HG03025 (cell line): ENCODE data around the gene APOL6.
"Not testable (repeated sequence)": the region's sequence is repeated elsewhere in the genome, so short reads cannot be mapped to it uniquely, and the experiment has no call there.

Experiments
- ATAC-seq: cut with Tn5 transposase; IDR thresholded peaks from one replicate; pipeline ENCODE4 v1.9.1; 2021; ENCODE audit warnings: mild to moderate bottlenecking, moderate library complexity; ENCODE audit not compliant: unreplicated experiment, low FRiP score

APOL6 gene

DNA sequence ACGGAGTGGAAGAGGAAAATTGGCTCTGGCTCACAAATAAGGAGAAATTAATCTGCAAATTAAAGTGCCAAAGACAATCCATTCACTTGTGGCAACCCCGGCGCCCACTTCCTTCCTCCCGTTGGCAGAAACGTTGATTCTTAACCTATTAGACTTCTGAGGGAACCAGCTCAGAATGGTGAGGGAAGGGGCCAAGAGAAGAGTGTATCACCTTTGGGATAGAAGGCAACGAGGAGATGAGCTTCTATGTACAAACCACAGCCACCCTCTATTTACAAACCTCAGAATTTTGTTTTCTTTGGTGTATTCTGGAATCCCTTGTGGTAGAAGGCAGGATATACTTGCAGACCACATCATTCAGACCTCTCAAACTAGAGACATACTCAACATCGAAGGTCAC is 32.2 kb upstream of the APOL6 start:
- ATAC-seq: no peak

DNA sequence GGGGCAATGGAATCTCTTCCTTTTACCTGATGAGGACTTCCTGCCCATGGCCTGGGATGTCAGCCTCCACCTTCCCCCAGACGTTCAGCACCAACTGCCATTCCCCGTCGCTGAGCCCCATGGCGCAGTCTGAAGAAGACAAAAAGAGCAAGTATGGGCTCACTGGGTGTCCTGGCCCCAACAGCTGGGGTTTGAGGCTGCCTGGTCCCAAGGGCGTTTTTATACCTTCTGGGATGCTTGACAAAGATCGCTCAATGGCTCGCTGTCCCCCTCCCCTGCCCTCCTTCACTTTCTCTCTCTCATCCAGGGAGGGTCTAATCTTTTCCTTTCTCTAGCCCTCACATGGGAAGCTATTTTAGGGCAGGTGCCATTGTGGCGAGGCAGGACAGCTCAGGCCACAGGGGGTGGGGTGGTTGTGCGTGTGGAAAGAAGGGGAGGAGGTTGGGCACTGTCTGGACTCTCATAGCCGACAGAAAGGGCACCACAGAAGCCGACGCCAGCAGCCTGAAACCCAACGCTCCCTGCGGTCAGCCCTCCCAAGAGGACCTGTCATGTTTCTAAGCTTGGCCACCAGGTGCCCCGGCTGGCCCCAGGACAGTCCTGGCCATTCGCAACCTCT is 31.0 kb upstream of the APOL6 start, which contains the start of gene MB:
TSS of gene MB (minus strand) at position 193 of the 619 bp plus-strand sequence. CDS start at position 121, 72 bp downstream.
- no peak for ATAC-seq

DNA sequence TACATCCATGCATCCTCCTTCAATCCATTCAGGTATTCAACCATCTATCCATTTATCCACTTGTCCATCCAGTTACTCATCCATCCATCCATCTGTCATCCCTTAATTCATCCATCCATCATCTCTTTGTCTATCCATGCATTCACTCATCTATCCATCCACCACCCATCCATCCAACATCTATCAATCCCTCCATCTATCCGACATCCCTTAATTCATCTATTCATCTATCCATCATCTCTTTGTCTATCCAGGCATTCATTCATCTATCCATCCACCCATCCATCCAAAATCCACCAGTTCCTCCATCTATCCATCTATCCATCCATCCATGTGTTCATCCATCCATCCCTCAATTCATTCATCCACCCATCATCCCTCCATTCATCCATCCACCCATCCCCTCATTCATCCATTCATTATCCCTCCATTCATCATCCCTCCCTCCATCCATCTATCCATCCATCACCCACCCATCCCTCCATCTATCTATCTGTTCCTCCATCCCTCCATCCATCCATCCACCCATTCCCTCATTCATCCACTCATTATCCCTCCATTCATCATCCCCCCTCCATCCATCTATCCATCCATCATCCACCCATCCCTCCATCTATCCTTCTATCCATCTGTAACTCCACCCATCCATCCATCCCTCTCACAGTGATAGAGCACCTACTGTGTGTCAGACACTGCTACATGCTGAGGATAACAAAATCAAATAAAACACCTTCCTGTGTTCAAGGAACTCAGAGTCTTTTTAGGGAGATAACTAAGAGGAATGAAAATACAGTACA is 29.6 kb upstream of the APOL6 start:
- ATAC-seq: no peak

DNA sequence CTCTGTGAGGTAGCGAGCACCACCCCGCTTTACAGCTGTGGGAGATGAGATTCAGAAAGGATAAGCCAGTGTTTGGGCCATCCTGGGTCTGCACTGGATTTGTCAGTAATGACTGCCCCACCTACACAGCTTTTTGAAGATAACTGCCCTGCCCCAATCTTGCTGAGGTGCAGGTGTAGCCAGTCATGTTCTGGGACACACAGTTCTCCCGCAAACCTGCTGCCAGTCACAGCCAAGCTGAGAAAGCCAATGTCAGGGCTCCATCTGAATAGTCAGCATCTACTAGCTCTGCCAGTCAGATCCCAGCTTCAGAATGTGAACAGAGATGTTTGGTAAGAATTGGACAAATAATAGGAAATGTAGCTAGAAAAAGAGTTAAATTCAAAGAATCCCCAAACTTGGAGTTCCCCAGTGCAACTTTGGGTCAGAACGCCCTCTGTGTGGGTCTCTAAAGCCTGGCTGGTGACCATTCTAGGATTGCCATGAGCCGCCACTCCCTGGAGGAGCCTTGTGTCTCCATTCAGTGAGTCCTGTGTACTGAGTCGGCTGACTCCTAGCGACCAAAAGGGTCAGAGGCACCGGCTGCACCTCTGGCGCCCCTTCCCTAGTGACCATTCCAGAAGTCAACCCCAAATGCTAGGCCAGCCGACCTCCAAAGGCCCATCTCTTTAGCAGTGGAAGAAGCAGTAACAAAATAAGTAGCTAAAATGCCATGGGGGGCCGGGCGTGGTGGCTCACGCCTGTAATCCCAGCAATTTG is 28.7 kb upstream of the APOL6 start:
- no peak for ATAC-seq

DNA sequence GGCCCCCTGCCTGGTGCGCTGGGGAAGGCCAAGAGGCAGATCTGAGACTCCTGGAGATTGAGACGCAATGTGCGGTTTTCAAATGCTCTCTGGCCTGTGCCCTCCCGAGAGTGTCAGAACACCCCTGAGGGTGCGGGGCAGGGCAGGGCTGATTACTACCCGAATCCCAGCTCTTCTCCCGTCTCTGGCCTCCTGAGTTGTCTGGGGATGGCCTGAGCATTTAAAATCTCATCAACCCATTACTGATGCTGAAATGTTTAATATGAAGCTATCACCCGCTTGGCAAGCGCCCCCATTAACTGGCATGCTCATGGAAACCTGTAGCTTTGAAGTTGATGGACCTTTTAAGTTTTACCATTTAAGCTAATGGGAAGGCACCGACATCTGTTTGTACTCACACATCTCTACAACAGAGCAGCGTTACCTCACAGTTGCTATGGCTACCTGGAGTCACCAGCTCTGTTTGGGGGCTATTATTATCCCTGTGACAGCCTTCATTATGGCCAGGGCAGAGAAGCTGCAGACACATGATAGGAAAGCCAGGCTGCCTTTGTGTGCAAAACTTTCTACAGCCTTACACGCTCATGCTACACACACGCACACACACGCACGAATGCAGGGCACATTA is 27.5 kb upstream of the APOL6 start:
- no peak for ATAC-seq

DNA sequence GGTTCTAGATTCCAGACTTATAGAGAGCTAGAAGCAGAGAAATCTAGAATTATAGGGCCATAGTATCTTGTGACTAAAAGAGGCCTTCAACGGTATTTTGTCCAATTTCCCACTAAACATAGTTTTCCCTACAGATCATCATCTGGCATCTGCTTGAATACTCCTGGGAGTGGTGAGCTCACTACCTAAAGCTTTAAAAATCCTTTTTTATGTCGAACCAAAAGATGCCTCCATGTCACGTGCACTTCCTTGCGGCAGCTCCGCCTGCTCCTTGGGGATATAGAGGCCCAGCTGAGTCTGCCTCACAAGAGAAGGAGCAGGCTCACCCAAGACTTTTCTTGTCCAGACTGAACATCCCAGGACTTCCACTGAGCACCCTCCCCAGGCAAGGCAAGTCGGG is 26.8 kb upstream of the APOL6 start:
- ATAC-seq: no peak

DNA sequence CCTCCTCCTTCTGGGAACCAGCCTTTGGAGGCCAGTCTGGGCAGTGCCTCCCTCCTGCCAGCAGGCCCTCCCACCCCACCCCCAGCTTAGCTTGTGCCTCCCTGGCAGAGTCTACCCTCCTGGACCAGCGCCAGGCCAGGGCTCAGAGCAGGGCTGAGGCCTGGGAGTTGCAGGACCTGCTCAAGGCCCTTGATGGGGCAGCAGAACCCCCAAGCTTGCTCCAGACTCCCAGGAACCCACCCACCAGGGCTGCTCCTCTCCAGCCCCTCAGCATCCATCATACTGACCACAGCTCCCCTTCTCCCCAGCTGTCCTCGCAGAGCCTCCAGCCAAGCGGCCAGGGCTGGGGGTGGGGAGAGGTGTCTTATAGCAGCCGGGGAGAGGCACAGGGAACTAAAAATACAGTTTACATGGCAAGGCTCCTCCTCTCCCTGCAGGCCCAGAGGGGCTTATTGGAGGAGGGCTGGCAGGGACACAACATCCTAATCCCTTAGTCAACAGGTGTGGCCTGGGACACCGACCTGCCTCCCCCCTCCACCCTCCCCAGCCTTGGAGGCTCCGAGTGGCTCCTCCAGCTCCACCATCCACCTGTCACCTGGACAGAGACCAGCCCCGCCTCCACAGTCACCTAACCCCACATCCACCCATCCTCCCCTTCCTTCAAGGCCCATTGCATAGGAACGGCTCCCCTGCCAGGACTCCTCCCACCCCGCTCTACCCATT is 25.9 kb upstream of the APOL6 start:
- ATAC-seq: no peak

DNA sequence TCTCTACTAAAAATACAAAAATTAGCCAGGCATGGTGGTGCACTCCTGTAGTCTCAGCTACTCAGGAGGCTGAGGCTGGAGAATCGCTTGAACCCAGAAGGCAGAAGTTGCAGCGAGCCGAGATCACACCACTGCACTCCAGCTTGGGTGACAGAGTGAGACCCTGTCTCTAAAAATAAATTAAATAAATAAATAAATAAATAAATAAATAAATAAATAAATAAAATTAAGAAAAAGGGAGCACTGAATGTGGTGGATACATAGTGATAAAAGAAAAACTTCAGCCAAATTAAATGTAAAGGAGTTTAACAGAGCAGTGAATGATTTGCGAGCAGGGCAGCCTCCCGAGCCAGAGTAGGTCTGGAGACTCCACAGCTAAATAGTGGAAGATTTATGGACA is 24.4 kb upstream of the APOL6 start:
- ATAC-seq: not testable (repeated sequence)

DNA sequence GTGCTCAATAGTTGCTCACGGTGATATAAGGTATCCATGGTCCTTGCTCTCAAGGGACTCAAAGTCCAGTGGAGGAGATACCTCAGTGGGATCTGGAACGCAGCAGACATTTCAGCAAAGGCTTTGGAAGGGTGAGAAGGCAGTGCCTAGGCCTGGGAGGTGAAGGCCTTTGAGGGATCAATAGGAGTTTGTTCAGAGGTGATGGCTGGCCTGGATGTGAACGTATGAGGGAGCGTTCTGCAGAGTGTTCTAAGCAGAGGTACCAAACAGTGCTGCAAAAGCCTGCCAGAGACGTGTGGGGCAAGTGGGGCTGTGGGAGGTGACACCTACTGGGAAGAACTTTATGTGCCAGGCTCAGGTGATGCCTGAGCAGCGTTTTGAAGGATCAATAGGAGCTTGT is 23.7 kb upstream of the APOL6 start:
- no peak for ATAC-seq

DNA sequence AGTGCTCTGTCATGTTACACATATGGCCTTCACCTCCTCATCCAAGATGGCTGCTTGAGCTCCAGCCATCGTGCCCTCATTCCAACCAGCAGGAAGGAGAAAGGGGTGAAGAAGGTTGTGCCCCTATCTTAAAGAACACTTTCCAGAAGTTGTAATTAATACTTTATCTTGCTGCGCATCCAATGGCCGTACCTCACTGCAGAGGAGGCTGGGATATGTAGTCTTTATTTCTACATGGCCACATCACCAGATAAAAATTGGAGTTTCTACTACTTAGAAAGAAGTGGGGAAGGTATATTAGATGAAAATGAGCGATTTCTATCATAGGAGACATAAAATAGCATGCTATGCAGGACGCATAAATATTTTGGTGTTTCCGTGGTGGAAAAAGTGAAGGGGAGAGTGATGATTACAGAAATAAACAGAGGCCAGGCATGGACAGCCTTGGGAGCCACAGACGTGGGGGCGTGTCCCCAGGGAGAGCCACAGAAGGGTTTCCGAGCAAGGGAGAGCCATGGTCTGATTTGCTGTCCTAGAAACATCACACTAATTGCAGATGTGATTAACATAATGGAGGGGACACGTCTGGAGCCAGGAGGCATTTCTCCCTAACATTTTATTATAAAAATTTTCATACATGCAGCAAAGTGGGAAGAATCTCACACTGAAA is 22.3 kb upstream of the APOL6 start:
- no peak for ATAC-seq

DNA sequence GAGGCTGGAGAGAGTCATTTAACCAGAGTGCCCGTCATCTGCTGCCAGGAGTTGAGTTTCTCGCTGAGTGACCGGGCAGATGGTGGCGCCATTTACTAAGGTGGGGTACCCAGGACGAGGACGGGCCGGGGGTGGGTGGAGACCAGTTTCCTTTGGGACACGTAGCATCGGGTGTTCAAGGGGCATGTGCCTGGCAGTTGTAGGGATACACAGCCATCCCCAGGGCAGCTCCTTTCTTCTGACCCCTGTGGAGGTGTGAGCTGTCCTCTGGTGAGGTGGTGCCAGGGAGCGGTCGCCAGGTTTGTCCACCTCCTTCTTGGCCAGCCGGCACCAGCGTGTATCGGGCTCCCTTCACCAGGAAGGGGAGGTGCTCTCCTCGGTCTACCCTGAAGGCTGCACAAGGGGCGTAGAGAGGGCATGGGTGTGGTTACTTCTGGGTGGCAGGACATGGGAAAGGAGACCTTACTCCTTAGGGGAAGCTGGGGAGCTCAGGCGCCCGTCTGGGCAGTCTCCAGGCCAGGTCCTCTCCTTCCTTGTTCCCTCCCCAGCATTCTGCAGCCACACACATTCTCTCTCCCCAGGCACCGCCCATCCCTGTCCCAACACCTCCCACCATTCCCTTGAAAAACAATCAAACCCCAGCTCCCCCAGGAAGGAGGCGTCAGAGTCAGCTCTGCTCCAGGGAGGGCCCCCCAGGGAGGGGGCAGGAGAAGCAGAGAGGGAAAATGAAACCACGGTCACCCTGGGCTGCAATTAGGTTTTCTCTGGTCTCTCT is 20.8 kb upstream of the APOL6 start:
- ATAC-seq: no peak

DNA sequence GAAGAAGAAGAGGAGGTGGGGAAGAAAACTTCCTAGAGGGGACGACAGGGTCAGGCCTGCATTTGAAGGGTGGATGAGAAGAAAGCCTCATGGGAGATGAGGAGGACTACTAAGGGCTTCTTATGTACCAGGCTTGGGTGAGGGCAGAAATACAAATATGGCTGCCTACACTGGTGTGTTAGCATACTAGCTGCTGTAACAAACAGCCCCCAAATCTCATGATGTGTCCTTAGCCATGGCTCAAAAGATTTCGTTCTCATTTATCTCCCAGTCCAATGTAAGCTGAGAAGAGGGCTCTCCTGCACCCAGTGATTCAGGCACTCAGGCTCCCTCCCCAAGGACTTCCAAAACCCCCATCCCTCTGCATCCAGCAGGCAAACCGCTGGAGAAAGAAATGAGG is 19.5 kb upstream of the APOL6 start:
- no peak for ATAC-seq

DNA sequence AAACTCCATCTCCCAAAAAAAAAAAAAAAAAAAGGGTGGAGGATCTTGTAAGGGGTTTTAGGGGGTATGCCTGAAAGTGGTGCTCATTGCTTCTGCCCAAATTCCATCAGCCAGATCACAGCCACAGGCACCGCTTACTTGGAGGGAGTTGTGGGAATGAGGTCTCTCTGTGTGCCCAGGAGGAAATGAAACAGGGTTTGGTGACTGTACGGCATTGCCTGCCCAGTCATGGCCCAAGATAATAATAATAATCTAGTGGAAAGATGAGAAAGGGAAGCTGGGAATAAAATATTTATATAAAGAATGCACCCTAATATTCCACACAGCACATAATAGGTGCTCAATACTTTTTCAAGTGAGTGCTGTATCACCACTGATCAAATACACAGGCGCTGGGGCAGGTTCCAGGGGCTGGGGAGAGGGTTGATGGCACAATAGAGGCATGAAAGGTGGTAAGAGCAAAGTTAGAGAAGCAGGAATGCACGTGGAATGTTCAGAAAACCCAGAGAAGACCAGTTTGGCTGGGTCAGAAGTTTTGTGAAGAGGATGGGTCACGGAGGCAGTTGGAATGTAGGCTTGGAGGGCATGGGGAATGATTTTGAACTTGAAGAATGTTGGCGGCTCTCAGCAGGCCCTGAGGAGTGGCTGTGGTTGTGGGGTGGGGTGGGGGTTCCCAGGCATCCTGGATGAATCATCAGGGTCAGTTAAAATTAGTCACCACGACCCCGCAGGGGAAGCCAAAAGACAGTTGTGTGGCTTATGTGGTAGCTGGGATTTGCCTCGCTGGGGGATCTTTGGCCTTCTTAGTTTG is 18.6 kb upstream of the APOL6 start:
- no peak for ATAC-seq

DNA sequence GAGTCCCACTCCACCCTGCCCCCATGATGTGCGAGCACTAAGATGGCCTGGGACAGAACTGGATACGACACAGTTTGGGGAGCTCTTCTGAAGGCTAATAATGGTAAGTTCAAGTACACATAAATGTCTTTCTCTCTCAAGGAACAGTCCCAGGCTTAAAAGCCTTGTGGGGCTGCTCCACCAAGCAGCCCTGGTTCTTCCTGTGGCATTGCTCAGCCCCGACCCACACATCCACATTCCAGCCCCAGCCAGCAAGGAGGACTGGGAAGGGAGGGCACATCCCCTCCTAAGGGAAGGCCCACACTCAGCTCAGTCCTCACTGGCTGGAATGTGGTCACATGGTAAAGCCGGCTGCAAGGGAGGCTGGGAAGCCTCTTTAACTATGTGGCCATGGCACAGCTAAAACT is 17.9 kb upstream of the APOL6 start:
- no peak for ATAC-seq

DNA sequence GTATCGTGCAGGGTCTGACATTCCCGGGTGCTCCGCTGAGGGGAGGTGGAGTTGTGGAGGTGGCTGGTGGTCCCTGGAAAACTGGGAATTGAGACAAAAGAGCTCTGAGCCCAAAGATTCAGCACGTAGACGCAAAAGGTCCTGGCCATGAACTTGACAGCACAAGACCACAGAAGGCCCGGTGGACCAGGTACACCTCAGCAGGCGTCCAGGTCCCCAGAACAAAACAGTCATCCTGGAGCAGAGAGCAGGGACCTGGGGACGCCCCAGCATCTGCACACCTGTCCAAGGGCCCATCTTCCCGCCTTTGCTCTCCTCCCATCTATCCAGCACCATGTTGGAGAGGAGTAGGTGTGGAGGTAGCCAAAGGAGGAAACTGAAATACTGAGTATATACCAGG is 17.4 kb upstream of the APOL6 start:
- no peak for ATAC-seq

DNA sequence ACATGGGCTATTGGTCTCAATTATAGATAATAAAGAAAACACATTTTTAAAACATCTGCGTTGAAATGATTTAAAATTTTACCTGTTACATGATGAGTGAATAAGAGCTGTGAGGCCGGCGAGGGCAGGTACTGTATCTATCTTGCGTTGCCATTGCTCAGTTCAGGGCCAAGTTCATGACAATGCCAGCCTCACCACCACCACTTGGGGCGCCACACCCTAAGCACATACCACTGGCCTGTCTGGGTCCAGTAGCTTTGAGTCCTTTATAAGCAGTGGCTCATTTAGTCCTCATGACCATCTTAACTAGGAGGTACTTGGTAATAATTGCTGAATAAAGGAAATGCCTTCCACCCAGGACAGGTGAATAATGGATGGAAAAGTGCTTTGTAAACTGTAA is 16.6 kb upstream of the APOL6 start:
- no peak for ATAC-seq

DNA sequence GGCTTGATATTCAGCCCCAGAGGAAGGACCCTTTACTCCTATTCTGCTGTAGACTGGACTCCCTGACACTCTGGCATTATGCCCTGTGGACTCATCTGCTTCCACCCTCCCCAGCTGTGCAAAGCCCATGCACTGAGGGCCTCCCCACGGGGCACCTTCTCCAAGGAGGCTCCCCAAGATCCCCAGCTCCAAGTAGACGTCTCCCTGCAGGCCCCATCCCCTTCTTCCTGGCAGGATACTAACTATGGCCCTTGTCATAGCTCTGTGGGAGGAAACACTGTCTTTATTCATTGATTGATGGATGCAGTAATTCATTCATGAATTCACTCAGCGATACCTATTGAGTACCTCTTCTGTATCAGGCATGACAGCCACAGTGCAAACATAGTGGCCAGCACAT is 15.3 kb upstream of the APOL6 start:
- no peak for ATAC-seq

DNA sequence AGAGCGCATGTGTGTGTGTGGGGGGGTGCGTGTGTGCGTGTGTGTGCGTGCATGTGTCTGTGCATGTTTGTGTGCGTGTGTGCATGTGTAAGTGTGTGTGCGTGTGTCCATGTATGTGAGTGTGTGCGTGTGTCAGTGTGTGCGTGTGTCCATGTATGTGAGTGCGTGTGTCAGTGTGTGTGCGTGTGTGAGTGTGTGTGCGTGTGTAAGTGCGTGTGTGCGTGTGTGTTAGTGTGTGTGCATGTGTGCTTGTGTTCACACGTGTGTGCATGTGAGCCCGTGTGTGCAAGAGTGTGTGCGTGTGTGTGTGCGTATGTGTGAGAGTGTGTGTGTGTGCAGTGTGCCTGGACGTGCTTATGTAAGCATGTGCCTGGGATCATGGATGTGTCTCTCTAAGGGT is 14.7 kb upstream of the APOL6 start:
- ATAC-seq: no peak
